ENCODE data around the gene UBL4B.

Gene UBL4B

DNA sequence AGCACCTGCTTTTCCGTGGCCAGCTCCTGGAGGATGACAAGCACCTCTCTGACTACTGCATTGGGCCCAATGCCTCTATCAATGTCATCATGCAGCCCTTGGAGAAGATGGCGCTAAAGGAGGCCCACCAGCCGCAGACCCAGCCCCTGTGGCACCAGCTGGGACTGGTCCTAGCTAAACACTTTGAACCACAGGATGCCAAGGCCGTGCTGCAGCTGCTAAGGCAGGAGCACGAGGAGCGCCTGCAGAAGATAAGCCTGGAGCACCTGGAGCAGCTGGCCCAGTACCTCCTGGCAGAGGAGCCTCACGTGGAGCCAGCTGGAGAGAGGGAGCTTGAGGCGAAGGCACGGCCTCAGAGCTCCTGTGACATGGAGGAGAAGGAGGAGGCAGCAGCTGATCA is 413 bp downstream of the UBL4B start:
- DNase-seq = no peak

DNA sequence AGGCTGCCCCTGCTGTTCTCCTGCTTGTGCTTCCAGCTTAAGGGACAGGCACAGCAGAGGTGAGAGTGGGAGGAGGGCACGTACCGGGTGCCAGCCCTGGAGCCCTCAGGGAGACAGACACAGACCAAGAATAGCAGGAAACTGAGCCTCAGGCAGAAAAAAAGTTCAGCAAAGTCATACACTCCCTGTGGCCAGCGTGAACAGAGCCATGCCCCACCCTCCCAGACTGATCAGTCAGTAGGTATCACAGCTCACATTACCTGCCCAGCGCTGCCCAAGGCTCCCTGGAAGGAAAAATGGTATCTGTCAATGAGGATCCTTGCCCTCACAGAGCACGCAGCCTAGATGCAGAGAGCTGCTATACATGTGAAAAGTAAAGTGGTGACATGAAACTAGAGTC is 1.3 kb downstream of the UBL4B start:
- DNase-seq = no peak

DNA sequence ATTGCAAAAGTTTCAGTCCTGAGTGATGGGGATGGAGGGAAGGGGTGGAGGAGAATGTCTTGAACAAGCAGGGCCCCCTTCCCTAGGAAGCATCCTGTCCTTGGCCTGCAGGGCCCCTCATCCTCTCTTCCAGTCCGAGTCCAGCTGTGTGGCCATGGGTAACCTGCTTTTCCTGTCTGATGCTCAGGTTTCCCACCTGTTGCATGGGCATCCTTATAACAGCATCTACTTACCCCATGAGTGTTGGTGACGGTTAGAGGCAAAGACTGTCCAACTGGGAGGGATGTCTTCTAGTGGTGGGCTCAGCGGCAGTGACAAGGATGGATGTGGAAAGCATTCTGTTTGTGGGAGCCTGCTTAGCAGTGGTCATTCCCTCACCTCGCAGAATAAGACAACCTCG is 1.9 kb downstream of the UBL4B start:
- DNase-seq = no peak

DNA sequence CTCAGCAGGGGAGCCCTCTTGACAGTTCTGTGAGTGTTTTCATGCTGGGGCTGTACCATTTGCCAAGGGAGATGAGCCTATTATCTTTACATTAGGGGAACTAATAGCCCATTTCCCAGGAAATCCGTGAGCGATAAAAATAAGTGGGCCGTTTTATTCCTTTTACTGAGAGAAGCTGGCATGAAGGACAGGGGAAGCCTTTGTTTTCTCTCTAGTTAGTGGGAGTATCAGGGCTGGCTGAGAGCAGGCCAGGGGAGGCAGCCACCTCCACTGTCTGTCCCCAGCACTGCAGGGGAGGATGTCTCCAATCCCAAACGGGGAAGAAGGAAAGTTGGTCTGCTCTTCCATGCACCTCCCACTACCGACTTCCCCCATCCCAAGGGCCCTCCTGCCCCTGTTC is 2.5 kb downstream of the UBL4B start:
- DNase-seq = no peak

DNA sequence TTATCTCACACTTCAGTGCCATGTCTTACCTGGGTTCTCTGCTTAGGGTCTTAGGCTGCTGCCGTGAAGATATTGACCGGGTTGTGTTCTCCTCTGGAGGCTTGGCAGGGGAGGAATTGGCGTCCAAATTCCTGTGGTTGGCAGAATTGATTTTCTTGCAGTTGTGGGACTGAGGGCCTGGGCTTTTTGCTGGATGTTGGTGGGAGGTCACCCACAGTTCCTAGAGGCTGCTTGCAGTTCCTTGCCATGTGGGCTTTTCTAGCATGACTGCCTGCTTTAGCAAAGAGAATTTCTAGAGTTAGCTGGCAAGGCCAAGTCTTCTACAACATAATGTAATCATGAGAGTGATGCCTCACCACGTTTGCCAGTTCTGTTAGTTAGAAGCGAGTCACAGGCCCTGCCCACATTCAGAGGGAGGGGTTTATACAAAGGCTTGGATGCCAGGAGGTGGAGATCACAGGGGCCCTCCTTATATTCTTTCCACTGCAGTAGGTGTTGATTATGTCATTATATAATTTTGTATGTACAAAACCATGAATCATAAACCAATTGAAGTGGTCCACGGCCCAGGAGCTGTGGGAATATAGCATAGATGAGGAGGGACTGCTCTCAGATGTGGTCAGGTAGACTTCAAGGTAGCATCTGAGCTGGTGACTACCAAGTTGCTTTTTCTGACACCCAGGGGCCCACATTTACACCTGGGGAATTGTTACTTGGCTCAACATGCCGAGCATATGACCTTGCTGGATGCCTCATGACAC is 6.6 kb downstream of the UBL4B start:
- peak in 1 of 56 donors; percentile 5 for DNase-seq

DNA sequence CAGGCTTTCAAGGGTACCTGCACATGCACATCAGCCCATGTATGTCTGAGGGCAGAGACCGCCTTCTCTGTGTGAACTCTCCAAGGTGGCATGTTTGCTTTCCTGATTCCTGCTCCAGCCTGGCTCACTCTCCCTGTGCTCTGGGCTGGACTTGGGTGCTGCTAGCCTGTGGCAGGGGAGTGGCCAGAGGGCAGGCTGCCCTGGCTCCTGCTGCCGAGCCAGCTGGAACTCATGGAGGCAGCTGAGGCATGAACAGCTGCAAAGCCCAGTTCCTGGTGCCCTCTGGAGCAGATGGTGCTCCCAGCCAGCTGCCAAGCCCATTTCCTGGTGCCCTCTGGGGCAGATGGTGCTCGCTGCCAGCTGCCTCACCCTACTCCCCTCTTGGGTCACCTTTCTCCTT is 7.6 kb downstream of the UBL4B start:
- DNase-seq = no peak

DNA sequence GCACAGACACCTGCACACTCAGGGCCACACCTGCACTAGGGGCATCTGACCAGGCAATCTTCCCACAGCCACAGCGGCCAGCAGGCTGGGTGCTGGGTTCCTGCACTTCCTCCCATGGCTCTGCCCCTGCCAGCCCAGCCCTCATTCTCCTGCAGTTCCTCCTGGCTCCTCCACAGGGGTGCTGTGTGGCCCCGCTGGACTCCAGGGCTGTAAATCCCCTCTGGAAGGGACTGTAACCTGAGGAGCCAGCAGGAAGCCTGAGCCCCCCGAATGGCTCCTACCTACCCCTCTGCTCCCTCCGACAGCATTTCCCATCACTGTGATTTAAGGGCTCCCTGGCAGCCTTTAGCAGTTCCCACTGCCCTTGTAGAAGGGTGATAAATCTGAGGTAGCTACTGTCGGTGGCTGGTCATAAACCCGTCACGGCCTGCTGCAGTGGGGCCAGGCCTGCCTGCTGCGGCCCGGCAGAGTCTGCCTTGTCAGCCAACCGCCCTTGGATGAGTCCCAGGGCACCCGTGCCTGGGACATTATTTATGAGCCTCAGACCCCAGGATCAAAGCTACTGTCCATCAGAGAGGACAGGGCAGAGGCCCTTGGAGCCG is 8.8 kb downstream of the UBL4B start:
- no peak for DNase-seq

DNA sequence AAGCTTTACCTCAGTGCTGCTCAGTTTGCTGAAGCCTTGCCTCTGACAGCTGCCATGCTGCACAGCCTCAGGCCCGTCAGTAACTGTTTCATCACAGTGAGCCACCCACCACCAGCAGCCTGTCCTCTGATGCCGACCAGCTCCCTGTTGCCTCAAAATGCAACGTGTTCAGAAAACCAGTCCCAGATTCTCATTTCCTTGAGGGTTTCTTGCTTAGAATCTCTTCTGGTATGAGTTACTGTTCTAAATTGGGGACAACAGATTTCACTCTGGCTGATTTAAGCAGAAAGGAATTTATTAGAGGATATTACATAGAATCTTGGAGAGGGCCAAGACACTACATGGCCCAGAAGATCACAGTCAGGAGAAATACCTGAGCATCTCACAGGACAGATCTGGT is 11.0 kb downstream of the UBL4B start:
- no peak for DNase-seq

DNA sequence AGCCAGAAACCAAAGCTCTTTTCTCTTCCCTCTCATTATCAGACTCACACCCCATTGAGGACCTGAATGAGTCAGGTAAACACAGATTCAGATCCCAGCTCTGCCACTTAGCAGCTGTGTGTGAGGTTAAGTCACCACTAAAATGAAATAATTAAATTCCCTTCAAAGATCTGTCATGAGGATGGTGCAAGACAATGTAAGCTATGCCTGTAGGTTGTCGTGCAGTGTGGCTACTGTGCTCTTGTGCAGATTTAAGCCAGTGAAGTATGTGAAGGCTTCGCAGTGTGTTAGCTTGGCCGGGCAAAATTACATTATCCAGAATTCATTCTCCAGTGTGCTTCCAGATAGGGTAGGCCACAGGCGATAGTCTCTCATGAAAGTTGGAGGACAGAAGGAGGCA is 13.6 kb downstream of the UBL4B start:
- no peak for DNase-seq

DNA sequence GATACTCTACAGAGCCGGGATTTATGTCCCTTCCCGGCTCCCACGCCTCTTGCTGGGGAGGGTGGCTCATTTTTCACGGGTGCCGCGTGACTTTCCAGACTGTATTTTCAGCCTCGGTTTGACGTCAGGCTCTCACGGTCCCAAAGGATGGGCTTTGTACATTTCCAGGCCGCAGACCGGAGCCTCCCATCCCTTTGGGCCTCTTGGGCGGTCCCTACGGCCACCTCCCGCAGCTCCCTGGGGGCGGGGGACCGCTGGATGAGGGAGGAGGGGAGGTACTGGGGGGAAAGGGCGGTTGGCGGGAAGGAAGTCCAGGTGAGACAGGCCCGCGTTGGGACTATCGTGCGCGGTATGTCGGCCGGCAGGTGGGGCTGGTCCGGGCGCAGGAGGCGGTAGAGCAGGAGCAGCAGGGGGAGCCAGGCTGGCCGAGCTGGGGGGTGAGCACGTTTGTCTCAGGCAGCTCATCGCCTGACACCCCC is 17.9 kb downstream of the UBL4B start:
- DNase-seq = no peak

DNA sequence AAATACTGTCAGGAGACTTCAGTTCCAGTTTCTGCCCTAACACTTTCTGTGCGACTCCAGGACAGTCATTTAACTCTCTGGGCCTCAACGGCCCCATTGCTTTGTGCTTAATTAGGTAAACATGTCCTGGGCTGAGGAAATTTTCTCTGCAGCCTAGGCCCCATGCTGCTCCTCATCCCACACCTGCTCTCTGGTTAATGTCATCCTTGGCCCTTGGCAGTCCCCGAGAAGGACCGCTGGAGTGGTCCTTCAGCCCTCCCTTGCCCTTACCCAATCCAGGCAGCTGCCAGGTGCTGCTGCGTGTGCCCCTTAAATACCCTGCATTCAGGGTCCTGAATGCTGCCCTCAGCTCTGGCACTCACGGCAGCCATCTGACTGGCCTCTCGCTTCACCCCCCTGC is 18.7 kb downstream of the UBL4B start:
- no peak for DNase-seq

DNA sequence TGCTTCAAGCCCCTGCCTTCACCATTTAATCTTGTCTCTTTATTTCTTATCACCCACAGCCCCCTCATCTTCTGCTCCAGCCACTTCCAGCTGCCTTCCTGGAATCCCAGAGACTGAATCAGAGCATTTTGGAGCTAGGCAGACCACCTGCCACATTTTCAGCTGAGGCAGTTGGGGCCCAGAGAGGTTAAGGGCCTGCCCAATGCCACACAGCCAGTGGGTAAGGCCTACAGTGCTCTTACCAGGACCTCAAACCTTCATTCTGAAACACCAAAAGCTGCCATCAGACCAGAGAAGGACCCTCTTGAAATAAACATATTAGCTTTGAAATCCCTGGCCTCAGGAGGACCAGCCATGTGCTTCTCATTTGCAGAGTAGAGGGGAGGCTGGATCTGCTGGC is 20.4 kb downstream of the UBL4B start:
- DNase-seq = no peak

DNA sequence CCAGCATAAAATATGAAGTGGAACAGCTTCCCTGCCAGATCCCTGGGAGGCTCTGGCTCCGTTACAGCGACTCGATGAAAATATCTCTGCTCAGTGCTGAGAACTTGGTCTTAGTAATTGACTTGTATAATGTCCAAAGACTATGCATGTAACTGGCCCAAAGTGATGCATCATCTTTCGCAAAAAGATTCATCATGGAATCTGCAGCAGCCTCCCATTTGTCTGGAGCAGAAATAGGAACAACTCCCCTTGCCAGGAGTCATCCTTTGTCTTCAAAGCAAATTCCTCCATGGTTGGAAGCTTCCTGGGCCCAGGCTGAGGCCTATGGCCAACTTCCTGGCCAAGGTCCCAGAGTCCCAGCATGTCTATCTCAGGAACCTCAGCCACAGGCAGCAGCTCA is 21.2 kb downstream of the UBL4B start:
- DNase-seq = no peak

DNA sequence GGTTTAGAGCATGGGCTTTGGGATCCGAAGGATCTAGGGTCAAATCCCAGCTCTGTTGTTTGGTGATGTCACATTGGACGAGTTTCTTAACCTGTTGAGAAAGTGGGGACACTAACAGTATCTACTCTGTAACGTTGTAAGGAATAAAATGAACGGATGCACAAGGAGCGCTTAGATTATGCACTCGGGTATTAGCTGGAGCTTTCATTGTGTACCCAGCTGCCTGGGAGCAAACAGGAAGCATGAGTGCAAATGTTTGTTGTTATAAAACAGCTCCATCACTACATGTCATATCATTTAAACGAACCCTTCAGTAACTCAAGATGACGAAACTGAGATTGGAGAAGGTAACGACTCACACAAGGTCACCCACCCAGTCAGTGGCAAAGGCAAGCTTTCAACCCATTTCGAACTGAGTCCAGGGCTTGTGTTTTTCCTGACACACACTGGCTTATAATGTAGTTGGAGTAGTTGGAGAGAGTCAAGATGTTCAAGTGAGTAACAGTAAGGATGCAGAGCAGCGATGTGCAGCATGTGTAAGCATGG is 21.9 kb downstream of the UBL4B start:
- no peak for DNase-seq

DNA sequence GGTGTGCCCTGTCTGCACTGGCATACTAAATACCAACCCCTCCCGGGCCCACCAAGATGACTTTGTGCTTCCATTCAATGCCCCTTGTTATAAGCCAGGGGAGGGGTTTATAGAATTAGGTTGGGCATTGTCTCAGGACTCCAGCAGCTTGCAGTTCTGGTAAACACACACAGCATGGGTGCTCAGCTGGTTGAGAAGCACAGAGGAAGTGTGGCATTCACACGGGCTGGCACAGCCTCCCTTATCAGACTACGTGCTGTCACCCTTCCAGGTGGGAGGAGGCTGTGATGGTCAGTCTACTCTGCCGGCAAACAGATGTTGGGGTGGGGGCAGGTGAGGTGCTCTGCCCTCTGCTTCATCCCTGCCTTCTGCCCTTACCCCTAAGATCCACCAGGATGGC is 23.0 kb downstream of the UBL4B start:
- DNase-seq = no peak

DNA sequence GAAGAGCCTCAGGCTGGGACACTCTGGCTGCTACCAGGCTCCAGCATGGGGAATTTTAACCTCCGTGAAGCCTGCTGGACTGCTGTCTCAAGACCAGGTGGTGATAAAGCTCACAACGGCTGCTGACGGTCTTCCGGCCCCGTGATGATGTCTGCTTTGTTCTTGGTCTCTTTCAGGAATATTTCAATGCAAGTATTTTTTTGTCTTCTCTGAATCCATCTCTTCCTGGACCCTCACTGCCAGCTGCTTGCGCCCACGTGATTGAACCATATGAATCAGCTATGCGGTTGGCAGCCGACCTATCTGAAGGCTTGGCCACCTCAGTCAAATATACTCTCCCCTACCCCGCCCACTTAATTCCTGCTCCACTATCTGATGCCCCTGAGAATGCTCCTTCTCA is 23.4 kb downstream of the UBL4B start:
- no peak for DNase-seq

DNA sequence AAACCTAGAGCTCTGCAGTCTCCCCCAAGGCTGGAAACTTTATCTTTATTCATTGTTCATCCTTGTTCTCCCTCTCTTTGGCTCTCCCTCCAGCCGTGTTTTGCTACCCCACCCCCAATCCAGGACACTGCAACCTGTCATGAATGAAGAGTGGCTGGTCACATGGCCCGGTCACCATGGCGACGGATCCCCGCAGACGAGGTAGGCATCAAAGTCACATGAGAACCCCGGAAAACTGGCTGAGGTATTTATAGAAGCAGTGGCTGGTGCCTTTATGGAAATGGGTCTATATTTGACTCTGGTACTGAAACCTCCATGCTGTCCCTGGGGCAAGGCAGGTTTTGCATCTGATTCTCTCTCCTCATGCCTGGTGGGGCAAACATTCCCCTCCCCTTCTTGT is 24.7 kb downstream of the UBL4B start:
- DNase-seq = peak in 51 of 56 donors; percentile 5 to 91 (median 63)

DNA sequence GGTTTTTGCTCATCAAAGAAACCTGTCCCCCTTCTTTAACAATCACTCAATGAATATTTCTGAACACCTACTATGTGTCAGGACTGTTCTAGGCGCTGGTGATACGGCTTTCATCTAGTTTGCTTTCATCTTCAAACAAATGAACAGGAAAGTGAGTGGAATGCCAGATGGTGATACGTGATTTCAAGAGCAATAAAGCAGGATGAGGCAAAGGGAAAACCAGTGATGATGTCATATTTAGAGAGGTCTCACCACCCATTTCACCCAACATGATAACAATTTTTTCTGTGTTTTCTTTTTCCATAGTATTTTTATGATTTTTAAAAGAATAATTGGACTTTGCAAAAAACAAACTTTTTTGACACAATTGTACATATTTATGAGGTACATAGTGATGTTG is 26.7 kb downstream of the UBL4B start:
- no peak for DNase-seq

DNA sequence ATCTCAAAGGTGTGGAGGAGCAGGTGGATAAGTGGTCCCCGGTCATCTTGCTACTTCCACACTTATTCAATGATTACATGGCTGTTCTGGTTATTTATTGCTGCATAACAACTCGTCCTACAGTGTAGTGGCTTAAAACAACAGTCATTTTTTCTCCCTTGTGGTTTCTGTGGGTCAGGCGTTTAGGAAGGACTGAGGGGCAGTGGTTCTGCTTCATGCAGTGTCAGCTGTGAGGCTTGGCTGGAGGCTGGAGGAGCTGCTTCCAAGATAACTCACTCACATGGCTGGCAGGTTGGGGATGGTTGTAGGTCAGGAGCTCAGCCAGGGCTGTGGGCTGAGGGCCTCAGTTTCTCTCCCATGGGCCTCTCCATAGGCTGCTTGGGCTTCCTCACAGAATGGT is 32.1 kb downstream of the UBL4B start:
- no peak for DNase-seq

DNA sequence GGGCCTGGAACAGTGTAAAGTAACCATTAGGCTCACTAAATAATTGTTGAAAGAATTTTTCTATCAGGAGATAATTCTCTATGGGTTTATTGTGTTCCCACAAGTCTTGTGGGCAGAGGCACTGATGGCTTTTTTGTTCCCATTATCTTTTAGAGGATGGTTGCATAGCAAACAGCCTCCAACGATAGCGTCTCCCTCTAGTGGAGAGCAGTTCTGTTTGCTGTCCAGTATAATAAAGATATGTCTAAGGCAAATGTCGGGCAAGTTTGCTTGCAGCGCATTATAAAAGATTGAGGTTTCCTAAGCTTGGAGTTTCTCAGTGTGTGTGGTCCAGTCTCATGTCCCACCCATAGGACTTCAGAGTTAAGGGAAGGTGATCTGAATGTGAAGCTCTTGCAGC is 36.7 kb downstream of the UBL4B start:
- DNase-seq = no peak

DNA sequence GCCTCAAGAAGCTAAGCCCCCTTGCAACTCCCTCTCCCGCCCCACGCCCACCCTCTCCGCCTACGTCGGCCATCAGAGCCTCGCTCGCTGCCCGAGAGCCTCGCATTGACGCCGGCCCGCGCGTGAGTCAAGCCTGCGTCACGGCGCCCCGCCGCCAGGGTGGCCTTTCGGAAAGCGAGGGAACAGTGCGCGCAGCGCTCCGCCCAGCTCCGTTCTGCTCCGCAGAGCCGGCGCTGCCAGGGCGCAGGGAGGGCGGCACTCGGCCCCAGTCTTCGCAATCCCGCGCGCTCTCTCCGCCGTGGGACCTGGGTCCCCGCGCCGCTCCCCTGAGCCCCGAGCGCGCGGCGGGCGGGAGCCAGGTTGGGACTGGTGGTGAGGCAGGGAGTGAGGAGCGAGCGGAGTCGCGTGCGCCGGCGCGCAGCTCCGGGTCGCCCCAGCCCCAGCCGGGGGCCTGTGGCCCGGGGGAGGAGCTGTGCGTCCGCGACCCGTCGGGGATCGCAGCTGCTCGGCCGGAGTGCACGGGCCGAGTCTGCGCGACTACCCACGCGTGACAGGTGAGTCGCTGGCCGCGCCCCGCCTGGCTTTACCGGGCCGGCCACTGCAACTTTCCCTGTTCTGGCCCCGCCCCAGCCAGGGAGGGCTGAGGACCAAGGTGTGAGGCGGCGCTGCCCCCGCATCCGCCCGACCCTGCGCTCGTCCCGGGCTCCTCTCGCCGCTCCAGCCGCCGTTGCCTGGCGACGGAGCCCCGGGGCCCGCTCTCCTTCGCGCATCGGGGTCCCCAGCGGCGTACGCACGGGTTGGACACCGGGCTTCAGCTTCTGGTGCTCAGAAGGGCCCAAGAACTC is 38.3 kb downstream of the UBL4B start, which contains the start of gene SLC6A17:
Gene SLC6A17 (plus strand): TSS at position 165 of the 845 bp plus-strand sequence. CDS start 16,436 bp downstream, outside the sequence.
- peak in 24 of 56 donors; percentile 13 to 75 (median 37) for DNase-seq

DNA sequence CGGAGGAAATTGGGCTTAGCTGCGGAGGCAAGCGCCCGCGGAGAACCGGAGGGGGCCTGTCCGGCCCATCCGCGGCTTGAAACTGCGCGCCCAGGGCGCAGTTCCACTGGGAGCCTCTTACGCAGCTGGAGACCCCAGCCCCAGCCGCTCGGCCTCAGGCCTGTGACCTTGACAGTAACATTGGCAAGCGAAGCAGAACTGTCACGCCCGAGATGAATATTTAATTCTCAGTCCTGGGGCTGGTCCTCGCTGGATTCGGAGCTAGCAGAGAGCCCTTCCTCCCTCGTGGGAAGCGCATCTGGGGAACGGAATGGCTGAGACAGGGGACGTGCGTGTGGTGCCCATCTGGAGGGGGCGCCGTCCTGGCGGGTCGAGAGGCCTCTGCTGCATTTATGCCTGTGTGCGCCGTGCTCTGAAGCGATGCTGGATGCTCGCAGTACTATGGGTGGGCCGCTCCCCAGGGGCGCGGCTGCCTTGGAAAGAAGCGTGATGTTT is 39.0 kb downstream of the UBL4B start:
- peak in 5 of 56 donors; percentile 20 to 47 (median 26) for DNase-seq
